A549 treated with Hydrocortisone at 1 μM for 4 hours (cell line): ENCODE data around the gene LPAR2. TPM values are rescaled to one million over a fixed set of nuclear protein-coding genes. Genes with fewer than 3 reads are reported as not detected.

Experiments used
- total RNA-seq: library from RNA; stranded (reverse); fragments of 200-300 nt; extraction: Qiagen RNA extraction; gene quantifications from 5 replicates; pipeline ENCODE4 v1.2.3, GENCODE V29; 2022

LPAR2 gene
- 4.0 to 4.7 TPM (median 4.0 TPM) in 5 replicates for total RNA-seq

DNA sequence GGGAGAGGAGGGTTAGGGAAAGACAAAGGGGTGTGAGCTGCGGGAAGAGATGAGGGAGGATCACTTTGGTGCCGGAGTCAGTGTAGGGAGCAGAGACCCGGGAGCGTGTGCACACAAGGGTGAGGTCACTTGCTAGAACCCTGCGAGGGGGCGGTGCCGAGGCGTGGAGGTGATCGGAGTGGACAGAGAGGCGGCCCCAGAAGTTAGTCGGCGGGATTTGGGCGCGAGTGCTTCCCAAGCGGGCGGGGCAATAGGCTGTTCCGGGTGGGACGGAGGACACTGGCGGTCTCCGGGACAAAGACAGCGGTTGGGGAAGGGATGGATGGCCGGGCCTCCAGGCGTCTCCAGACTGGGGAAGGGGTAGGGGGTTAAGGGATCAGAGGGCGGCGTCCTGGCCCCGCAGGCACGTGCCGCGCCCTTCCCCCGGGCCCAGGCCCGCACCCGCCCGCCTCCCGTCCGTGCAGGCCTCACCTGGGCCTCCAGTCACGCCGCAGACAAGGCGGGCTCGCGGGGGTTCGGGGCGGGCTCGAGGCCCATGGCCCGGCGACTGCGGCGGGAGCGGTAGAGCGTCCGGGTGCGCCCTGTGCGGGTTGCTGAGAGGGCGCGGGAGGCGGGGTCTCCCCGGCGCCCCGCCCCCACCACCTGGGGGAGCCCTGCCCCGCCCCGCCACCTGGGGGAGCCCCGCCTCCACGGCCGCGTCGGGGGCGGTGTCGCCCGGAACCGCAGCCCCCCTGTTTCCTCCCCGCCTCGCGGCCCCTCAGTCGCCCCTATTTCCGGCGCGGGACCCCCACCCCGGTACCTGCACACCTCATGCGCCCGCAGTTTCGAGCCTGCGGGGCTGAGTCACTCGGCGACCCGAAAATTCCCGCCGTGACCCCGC, at the start of gene LPAR2:
Gene LPAR2 (minus strand): TSS at position 600 of the 880 bp plus-strand sequence. CDS start 945 bp downstream, outside the sequence.

DNA sequence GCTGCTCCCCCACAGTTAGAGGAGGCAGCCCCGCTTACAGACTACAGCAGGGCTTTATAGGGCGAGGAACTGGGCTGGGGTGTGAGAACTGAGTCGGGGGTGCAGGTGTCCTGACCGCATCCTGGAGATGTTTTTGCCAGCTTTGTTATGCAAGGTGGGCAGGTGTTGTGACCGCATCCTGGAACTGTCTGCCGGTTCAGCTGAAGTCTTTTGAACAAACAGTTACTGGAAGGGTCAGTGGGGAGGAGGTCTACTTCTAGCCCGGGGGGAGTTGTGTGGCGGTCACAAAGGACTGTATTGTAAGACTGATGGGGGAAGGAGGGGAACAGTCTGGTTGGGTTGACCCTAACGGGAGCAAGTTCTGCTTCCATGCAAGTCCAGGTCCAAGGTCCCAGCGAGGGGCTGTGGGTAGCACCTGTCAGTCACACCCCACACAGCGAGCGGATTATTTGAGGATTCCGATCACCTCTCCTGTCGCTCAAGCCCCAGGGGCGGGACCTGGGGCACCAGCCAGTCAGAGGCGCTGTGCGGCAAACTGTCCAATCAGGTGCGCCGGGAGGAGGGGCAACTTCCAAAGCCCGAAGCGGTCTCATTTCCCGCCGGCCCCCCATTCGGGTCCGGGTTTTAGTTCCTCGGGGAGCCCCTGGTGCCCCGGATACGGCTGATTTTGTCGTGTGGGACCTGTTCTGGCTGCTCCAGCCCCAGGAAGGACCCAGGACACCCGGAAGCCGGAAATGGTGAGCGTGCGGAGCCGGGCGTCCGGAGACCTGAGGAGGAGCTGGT, 40.4 kb upstream of the LPAR2 start, which contains the start of gene ZNF101:
Gene ZNF101 (plus strand): TSS at position 610 of the 783 bp plus-strand sequence. CDS start 125 bp downstream, at position 735.

DNA sequence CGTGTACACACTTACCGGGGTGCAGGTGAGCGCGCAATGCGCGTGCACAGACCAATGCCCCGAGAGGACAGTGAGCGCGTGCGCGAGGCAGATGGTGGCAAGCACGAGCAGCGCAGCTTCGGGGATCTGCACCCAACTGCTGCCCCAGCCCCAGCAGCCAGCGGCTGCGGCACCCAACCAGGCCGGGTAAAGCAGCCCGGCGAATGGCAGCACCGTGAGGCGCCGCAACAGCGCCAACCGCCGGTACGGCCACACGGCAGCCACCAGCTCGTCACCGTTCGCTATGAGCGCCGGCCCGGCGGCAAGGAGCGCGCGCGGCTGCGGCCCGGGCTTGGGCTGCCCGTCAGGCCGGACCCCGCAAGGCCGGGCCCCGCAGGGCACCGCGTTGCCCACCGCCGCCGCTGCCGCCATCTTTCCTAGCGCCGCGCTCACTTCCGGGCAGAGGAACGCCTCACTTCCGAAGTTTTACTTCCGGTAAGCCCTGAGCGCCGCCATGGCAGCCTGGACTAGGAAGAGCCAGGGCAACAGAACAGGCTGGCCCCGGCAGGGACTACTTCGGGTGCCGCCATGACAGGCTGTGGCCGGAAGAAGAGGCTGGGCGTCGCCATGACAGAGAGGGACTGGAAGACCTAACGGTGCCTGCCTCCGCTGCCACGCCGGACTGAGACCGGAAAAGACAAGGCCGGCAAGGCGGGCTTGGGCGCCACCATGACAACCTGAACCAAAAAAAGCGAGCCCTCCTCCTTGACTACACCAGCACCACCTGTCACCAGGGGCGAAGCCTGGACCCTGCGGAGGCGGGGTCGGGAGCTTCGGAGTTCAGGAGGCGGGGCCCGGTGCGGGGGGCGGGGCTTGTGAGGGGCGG, 35.5 kb upstream of the LPAR2 start, which contains the start of gene ATP13A1:
Gene ATP13A1 (minus strand): TSS at position 421 of the 865 bp plus-strand sequence. CDS start 10 bp downstream, at position 411.

GRCh38 chr19:19643158-19644053, 15.4 kb upstream of the LPAR2 start, which contains the start of gene GMIP:
Gene GMIP (minus strand): TSS chr19:19643657. CDS start chr19:19643529, 128 bp downstream.

DNA sequence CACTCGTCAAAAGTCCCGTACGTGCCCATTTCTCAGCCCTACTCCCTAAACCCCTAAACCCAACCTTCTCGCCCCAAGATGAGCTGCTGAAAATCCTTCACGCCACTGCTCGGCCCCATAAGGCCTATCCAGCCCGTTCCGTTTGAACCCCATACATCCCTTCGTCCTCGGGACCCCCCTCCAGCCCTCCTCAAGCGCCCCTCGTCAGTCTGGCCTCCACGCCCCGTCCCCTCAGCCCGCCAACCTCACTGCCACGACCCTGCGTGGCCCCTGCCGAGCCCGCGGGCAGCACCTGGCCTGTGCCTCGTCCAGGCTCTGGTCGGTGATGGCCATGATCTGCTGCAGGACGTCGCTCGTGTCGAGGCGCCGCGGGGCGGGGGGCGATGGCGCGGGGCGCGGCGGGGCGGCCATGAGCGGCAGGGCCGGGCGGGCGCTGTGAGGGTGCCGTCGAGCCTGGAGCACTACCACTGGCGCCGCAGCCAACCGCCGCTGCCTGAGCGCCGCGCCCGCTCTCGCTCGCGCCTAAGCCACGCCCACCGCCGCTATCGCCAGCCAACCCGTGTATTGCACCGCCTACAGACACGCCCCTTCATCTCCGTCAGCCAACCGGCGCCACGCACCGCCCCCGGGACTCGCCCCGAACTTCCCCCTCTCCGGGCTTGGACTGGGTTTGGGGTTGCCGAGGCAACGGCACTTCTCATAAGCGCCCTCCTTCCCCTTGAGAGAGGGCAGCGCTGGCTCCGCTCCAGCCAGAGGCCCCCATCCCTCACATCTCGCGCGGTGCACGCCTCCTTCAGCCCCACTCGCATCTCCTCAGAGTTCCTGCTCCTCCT, 9.6 kb downstream of the LPAR2 start, which contains the start of gene PBX4:
Gene PBX4 (minus strand): TSS at position 469 of the 833 bp plus-strand sequence. CDS start 58 bp downstream, at position 411.

Other genes with a start within 250 kb of the LPAR2 start
- gene GATAD2A, start 222.5 kb downstream of the LPAR2 start, total RNA-seq: 39.9 to 44.6 TPM (median 42.7 TPM) in 5 replicates
- 1.2 to 1.9 TPM (median 1.5 TPM) in 5 replicates for gene TSSK6, start 112.7 kb downstream of the LPAR2 start, total RNA-seq
- gene NDUFA13, start 112.0 kb downstream of the LPAR2 start, total RNA-seq: 141 to 164 TPM (median 157 TPM) in 5 replicates
- 2.4 to 4.2 TPM (median 3.0 TPM) in 5 replicates for gene YJEFN3, start 99.3 kb downstream of the LPAR2 start, total RNA-seq
- 0.13 to 0.38 TPM (median 0.21 TPM) in 5 replicates for gene CILP2, start 90.0 kb downstream of the LPAR2 start, total RNA-seq
- 1.8 to 2.6 TPM (median 2.0 TPM) in 5 replicates for gene PBX4, start 9.5 kb downstream of the LPAR2 start, total RNA-seq
- gene GMIP, start 15.4 kb upstream of the LPAR2 start, total RNA-seq: 4.6 to 6.4 TPM (median 5.4 TPM) in 5 replicates
- gene ATP13A1, start 35.5 kb upstream of the LPAR2 start, total RNA-seq: 27.3 to 32.0 TPM (median 30.7 TPM) in 5 replicates
- 3.3 to 5.9 TPM (median 4.2 TPM) in 5 replicates for gene ZNF101, start 40.6 kb upstream of the LPAR2 start, total RNA-seq
- 1.7 to 2.4 TPM (median 2.1 TPM) in 5 replicates for gene ZNF14, start 104.9 kb upstream of the LPAR2 start, total RNA-seq
- 0.12 to 0.32 TPM (median 0.17 TPM) in 5 replicates for gene ZNF506, start 193.5 kb upstream of the LPAR2 start, total RNA-seq
- gene ZNF253, start 237.7 kb upstream of the LPAR2 start, total RNA-seq: not detected in 5 replicates